ENCODE results near the gene TRPV3. TPM values are rescaled to one million over a fixed set of nuclear protein-coding genes. Genes with fewer than 3 reads are reported as not detected.

Gene TRPV3
- total RNA-seq, 1 experiment from 2014 or later: 0.35 TPM

GRCh38 chr17:3527468-3527867 lies 30.1 kb downstream of the TRPV3 start:
- no peaks in the 10 kb centered on the region; the same call in 1 of the 2 replicates for H3K9me3 Mint-ChIP-seq
- H3K27ac Mint-ChIP-seq: no peak overlapping the region
- H3K27me3 Mint-ChIP-seq (ENCODE audit: low read depth): no peaks in the 10 kb centered on the region; the same call in 1 of the 2 replicates
- no peak for ATAC-seq
- TF ChIP-seq SMAD4 (CRISPR knock-in tag; IDR thresholded peaks at IDR 0.05) (no peak), ZNF219 (CRISPR knock-in tag; IDR thresholded peaks at IDR 0.05; ENCODE audit: borderline replicate concordance) (no peak), ERG (CRISPR knock-in tag; IDR thresholded peaks at IDR 0.05) (no peak), SMAD3 (CRISPR knock-in tag; IDR thresholded peaks at IDR 0.05; ENCODE audit: borderline replicate concordance) (no peak), HMGA2 (CRISPR knock-in tag; IDR thresholded peaks at IDR 0.05) (no peak), ZNF121 (CRISPR knock-in tag; IDR thresholded peaks at IDR 0.05) (no peak), JAZF1 (CRISPR knock-in tag; IDR thresholded peaks at IDR 0.05) (no peak), GTF2I (CRISPR knock-in tag; conservative IDR thresholded peaks at IDR 0.05) (no peak), OVOL2 (CRISPR knock-in tag; IDR thresholded peaks at IDR 0.05; ENCODE audit: borderline replicate concordance) (no peak), CREB1 (CRISPR knock-in tag; IDR thresholded peaks at IDR 0.05) (no peak), ZNF532 (CRISPR knock-in tag; IDR thresholded peaks at IDR 0.05; ENCODE audit: borderline replicate concordance) (no peak), ZNF317 (CRISPR knock-in tag; IDR thresholded peaks at IDR 0.05; ENCODE audit: borderline replicate concordance, low read depth) (no peak)
- TF ChIP-seq, protein P1, sequence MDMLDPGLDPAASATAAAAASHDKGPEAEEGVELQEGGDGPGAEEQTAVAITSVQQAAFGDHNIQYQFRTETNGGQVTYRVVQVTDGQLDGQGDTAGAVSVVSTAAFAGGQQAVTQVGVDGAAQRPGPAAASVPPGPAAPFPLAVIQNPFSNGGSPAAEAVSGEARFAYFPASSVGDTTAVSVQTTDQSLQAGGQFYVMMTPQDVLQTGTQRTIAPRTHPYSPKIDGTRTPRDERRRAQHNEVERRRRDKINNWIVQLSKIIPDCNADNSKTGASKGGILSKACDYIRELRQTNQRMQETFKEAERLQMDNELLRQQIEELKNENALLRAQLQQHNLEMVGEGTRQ (CRISPR knock-in tag; IDR thresholded peaks at IDR 0.05): no peak
- TF ChIP-seq, protein P2, sequence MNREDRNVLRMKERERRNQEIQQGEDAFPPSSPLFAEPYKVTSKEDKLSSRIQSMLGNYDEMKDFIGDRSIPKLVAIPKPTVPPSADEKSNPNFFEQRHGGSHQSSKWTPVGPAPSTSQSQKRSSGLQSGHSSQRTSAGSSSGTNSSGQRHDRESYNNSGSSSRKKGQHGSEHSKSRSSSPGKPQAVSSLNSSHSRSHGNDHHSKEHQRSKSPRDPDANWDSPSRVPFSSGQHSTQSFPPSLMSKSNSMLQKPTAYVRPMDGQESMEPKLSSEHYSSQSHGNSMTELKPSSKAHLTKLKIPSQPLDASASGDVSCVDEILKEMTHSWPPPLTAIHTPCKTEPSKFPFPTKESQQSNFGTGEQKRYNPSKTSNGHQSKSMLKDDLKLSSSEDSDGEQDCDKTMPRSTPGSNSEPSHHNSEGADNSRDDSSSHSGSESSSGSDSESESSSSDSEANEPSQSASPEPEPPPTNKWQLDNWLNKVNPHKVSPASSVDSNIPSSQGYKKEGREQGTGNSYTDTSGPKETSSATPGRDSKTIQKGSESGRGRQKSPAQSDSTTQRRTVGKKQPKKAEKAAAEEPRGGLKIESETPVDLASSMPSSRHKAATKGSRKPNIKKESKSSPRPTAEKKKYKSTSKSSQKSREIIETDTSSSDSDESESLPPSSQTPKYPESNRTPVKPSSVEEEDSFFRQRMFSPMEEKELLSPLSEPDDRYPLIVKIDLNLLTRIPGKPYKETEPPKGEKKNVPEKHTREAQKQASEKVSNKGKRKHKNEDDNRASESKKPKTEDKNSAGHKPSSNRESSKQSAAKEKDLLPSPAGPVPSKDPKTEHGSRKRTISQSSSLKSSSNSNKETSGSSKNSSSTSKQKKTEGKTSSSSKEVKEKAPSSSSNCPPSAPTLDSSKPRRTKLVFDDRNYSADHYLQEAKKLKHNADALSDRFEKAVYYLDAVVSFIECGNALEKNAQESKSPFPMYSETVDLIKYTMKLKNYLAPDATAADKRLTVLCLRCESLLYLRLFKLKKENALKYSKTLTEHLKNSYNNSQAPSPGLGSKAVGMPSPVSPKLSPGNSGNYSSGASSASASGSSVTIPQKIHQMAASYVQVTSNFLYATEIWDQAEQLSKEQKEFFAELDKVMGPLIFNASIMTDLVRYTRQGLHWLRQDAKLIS (CRISPR knock-in tag; IDR thresholded peaks at IDR 0.05; ENCODE audit: borderline replicate concordance): no peak
- H3K4me1 Mint-ChIP-seq: peaks cover 23% of the 10 kb centered on the region
- no peak overlapping the region for H3K4me3 Mint-ChIP-seq
- DNase-seq (ENCODE audit: low spot score): no peak
- CTCF ChIA-PET: no interaction called here
- no peaks in the 10 kb centered on the region for H3K36me3 Mint-ChIP-seq
- POLR2A ChIA-PET: no interaction called here

DNA sequence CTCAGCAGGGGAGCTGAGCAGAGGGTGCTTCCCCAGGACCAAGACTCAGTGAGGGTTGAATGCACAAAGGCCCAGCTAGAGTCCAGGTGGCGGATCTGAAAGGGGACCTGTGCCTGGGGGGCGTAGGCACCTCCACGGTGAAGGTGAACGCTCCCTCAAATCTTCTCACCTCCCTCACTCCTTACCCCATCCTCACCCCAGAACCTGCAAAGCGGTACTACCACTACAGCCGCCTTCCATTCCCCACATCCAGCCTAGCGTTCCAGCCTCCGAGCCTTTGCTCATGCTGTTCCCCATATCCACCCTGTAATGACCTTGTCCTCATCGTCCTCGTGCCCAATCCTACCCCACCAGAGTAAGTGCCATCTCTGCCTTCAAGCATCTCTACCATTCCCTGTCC lies 30.6 kb downstream of the TRPV3 start:
- no peaks in the 10 kb centered on the region; the same call in 1 of the 2 replicates for H3K9me3 Mint-ChIP-seq
- DNase-seq (ENCODE audit: low spot score) (no peak), ATAC-seq (no peak)
- TF ChIP-seq ATF6 (CRISPR knock-in tag; IDR thresholded peaks at IDR 0.05): no peak
- TF ChIP-seq JUN (CRISPR knock-in tag; IDR thresholded peaks at IDR 0.05): no peak
- no peak for TF ChIP-seq CREB1 (CRISPR knock-in tag; IDR thresholded peaks at IDR 0.05)
- TF ChIP-seq RORB (CRISPR knock-in tag; IDR thresholded peaks at IDR 0.05): no peak
- H3K27me3 Mint-ChIP-seq (ENCODE audit: low read depth): no peaks in the 10 kb centered on the region
- peaks cover 23% of the 10 kb centered on the region for H3K4me1 Mint-ChIP-seq
- ChIA-PET CTCF (no interaction called here), POLR2A (no interaction called here)
- H3K4me3 Mint-ChIP-seq: no peak overlapping the region
- no peak overlapping the region for H3K27ac Mint-ChIP-seq
- no peaks in the 10 kb centered on the region for H3K36me3 Mint-ChIP-seq
